ENCODE results near the gene SIN3A. TPM values are rescaled to one million over a fixed set of nuclear protein-coding genes. Genes with fewer than 3 reads are reported as not detected.
A peak's percentile ranks its signal among the peaks of the same experiment; 100 is the strongest.

Gene SIN3A
- total and polyA plus RNA-seq, 9 of the 15 experiments (the other 6 are each of a cell fraction or from before 2014, with no cell fraction given): 11.1 to 70.3 (median 25.3) TPM

DNA sequence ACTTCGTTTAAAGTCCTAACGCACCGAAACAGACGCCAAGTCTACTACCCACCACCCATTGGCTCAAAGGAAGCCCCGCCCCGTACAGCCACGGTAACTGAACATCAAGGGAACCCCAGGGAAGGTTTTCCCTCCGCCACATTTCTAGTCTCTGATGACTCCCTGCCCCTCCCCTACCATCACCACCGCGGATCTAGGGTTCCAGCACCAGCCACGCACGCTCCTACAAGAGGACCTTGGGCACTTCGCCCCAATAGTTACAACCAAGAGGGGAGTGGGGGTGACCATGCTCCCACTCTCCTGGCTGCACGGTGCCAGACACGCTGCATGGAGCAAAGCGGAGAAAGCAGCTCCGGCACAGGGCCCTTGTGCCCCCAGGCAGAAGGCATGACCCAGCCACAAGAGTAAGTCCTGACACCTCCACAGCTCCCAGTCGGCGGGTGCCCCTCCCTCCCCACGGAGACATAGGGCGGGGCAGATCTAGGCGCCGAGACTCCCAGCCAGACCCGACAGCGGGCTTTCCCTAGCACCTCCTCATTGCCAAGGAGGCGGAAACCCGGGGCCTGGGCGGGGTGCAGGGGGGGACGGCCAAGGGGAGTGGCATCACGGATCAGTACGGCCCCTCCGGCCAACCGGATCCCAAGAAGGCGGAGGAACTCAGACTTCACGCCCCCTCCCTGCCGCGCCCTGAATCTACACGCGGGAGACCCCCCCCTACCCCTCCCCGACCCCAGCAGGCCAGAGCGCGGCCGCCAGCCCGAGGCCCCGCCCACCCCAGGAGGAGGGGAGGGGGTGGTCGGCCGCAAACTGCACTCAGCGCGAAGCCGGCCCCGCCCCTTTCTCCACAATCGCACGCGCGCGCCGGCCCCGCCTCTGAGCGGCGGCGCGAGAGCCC lies 936 bp downstream of the SIN3A start (continued):
- TF ChIP-seq FOSL1 (tag; conservative IDR thresholded peaks at IDR 0.05) (no peak), POLR2G (IDR thresholded peaks at IDR 0.05; ENCODE audit: low read depth, low read length) (peak; percentile 58; the same call in 1 of the 2 replicates), MAX (CRISPR knock-in tag; IDR thresholded peaks at IDR 0.05) (peak; percentile 65), E2F6 (IDR thresholded peaks at IDR 0.05; ENCODE audit: borderline replicate concordance in 1 of 2, extremely low read depth in 1 of 2, insufficient read depth in 1 of 2, insufficient read length in 1 of 2, low read depth in 1 of 2, low read length in 1 of 2, poor library complexity in 1 of 2, severe bottlenecking in 1 of 2) (peak in 1 of 2 experiments; percentile 22), ZKSCAN3 (CRISPR knock-in tag; IDR thresholded peaks at IDR 0.05) (no peak), ZNF24 (IDR thresholded peaks at IDR 0.05) (no peak), ESRRA (IDR thresholded peaks at IDR 0.05; ENCODE audit: borderline replicate concordance, low read depth) (no peak), PURB (CRISPR knock-in tag; IDR thresholded peaks at IDR 0.05; ENCODE audit: low read depth) (no peak), E2F4 (CRISPR knock-in tag; IDR thresholded peaks at IDR 0.05; ENCODE audit: low read depth) (peak; percentile 26; the same call in 1 of the 2 replicates), SMARCB1 (IDR thresholded peaks at IDR 0.05; ENCODE audit: insufficient read length, low read depth) (no peak), ASH1L (IDR thresholded peaks at IDR 0.05; ENCODE audit: borderline replicate concordance, low read depth, partially characterized antibody) (no peak), KHSRP (IDR thresholded peaks at IDR 0.05) (no peak), ATF1 (CRISPR knock-in tag; IDR thresholded peaks at IDR 0.05) (no peak), ATF1 (tag; IDR thresholded peaks at IDR 0.05) (peak; percentile 50; the same call in 1 of the 2 replicates)
- TF ChIP-seq, protein P1, sequence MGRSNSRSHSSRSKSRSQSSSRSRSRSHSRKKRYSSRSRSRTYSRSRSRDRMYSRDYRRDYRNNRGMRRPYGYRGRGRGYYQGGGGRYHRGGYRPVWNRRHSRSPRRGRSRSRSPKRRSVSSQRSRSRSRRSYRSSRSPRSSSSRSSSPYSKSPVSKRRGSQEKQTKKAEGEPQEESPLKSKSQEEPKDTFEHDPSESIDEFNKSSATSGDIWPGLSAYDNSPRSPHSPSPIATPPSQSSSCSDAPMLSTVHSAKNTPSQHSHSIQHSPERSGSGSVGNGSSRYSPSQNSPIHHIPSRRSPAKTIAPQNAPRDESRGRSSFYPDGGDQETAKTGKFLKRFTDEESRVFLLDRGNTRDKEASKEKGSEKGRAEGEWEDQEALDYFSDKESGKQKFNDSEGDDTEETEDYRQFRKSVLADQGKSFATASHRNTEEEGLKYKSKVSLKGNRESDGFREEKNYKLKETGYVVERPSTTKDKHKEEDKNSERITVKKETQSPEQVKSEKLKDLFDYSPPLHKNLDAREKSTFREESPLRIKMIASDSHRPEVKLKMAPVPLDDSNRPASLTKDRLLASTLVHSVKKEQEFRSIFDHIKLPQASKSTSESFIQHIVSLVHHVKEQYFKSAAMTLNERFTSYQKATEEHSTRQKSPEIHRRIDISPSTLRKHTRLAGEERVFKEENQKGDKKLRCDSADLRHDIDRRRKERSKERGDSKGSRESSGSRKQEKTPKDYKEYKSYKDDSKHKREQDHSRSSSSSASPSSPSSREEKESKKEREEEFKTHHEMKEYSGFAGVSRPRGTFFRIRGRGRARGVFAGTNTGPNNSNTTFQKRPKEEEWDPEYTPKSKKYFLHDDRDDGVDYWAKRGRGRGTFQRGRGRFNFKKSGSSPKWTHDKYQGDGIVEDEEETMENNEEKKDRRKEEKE (IDR thresholded peaks at IDR 0.05; ENCODE audit: borderline replicate concordance in 1 of 2, control insufficient read depth in 1 of 2, low read depth in 2 of 2, low read length in 1 of 2): 0 out of 4 replicates have a peak, but pooled peaks of 1 of the 2 experiments have one; percentile 39
- TF ChIP-seq, protein P2, sequence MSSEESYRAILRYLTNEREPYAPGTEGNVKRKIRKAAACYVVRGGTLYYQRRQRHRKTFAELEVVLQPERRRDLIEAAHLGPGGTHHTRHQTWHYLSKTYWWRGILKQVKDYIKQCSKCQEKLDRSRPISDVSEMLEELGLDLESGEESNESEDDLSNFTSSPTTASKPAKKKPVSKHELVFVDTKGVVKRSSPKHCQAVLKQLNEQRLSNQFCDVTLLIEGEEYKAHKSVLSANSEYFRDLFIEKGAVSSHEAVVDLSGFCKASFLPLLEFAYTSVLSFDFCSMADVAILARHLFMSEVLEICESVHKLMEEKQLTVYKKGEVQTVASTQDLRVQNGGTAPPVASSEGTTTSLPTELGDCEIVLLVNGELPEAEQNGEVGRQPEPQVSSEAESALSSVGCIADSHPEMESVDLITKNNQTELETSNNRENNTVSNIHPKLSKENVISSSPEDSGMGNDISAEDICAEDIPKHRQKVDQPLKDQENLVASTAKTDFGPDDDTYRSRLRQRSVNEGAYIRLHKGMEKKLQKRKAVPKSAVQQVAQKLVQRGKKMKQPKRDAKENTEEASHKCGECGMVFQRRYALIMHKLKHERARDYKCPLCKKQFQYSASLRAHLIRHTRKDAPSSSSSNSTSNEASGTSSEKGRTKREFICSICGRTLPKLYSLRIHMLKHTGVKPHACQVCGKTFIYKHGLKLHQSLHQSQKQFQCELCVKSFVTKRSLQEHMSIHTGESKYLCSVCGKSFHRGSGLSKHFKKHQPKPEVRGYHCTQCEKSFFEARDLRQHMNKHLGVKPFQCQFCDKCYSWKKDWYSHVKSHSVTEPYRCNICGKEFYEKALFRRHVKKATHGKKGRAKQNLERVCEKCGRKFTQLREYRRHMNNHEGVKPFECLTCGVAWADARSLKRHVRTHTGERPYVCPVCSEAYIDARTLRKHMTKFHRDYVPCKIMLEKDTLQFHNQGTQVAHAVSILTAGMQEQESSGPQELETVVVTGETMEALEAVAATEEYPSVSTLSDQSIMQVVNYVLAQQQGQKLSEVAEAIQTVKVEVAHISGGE (CRISPR knock-in tag; IDR thresholded peaks at IDR 0.05): no peak

Data from K562 (cell line).